ENCODE results near the gene ABTB2. TPM values are rescaled to one million over a fixed set of nuclear protein-coding genes. Genes with fewer than 3 reads are reported as not detected.

ABTB2 gene
- total and polyA plus RNA-seq, 10 of the 15 experiments (the other 5 are each of a cell fraction or from before 2014, with no cell fraction given): 0.13 to 2.1 (median 0.72) TPM

DNA sequence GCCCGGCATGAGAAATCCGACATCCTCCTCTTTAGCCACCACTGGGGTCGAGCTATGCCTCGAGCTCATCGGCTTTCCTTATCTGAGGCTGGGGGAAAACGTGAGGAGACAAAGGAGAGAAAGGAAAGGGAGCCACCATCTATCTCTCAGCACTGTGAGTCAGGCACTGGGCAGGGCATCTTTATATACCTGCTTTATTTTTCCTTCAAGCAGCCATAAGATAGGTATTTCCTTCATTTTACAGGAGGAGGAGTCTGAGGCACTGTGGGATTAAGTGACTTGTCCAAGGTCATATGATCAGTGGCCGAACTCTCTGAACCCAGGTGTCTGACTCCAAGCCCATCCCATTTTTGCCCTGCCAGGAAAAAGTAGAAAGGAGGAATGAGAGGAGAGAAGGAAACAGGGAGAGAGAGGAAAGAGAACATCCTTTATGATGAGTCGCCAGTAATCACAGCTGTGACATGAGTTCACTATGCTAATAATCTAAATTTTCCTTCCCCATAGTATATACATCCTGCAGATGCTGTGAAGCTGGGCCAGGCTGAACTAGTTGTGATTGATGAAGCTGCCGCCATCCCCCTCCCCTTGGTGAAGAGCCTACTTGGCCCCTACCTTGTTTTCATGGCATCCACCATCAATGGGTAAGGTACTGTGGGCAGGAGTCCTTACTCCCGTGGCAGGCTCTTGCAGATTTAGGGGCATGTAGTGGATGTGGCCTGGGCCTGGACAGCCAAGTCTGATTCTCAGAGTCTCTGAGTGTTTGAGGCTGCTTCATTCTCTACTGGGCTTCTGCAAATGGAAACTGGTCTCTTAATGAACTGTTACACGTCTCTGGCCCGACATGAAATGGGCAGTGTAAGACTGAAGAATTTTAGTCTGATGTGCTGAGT lies 230.6 kb downstream of the ABTB2 start:
- ChIA-PET SMC1A (ENCODE audit: uncharacterized antibody, unreplicated experiment) (interaction anchor here (1.0 to 1.1 kb wide), 2 partner anchors 19 to 122 kb away, joined by 3 read pairs; no protein-coding TSS in a partner anchor), POLR2A (interaction anchor here (1.4 to 1.6 kb wide), 2 partner anchors 14 to 21 kb away, joined by 3 read pairs; no protein-coding TSS in a partner anchor), CTCF (interaction anchor here (1.3 kb wide), 1 partner anchor 365 kb away, joined by 4 read pairs; no protein-coding TSS in a partner anchor), RAD21 (ENCODE audit: unreplicated experiment) (no interaction called here)
- peaks cover 22 to 42% of the 10 kb centered on the region in 2 experiments for H3K36me3 ChIP-seq (ENCODE audit: control insufficient read depth in 2 of 2, insufficient read depth in 2 of 2, low read length in 1 of 2)
- no peak overlapping the region for H3K27ac ChIP-seq (ENCODE audit: control insufficient read depth, insufficient read depth)
- DNase-seq (ENCODE audit: low read depth, low spot score) (no peak), ATAC-seq (no peak), FAIRE-seq (no peak)
- H3K4me1 ChIP-seq (ENCODE audit: control insufficient read depth, insufficient read depth, low read length): peaks cover 5% of the 10 kb centered on the region
- no TSS peak for BruUV-seq (replicated peaks)
- H3K9ac ChIP-seq (ENCODE audit: control insufficient read depth, insufficient read depth, low read length): no peak overlapping the region
- H3K27me3 ChIP-seq (replicated peaks in 1 of 2; ENCODE audit: control insufficient read depth in 2 of 2, insufficient read depth in 2 of 2, low read length in 1 of 2): no peaks in the 10 kb centered on the region
- 95% methylated on average over 12 of the region's 12 CpGs for WGBS (ENCODE audit: insufficient coverage, insufficient replicate concordance, low lambda C conversion rate, missing lambda C conversion rate)
- no peaks in the 10 kb centered on the region for H3K9me3 ChIP-seq (replicated peaks; ENCODE audit: control insufficient read depth, insufficient read depth, low read length)
- H3K4me2 ChIP-seq (ENCODE audit: control insufficient read depth, insufficient read depth): no peak overlapping the region
- H4K20me1 ChIP-seq (ENCODE audit: control insufficient read depth, insufficient read depth): no peaks in the 10 kb centered on the region
- TF ChIP-seq CHD4 (IDR thresholded peaks at IDR 0.05): no peak
- no peak for TF ChIP-seq BACH1 (IDR thresholded peaks at IDR 0.05; ENCODE audit: borderline replicate concordance)
- TF ChIP-seq ZNF24 (IDR thresholded peaks at IDR 0.05): no peak
- TF ChIP-seq MEF2A (IDR thresholded peaks at IDR 0.05; ENCODE audit: insufficient read depth, low read depth, low read length): no peak
- TF ChIP-seq POLR2AphosphoS2 (IDR thresholded peaks at IDR 0.05; ENCODE audit: low read depth, low read length): no peak
- no peak for TF ChIP-seq RAD51 (IDR thresholded peaks at IDR 0.05)
- TF ChIP-seq CHD2 (IDR thresholded peaks at IDR 0.05; ENCODE audit: borderline replicate concordance, low read depth, low read length): no peak
- TF ChIP-seq EGR1 (IDR thresholded peaks at IDR 0.05; ENCODE audit: borderline replicate concordance in 1 of 2, low read depth in 2 of 2, low read length in 2 of 2): no peak
- TF ChIP-seq, protein P1, sequence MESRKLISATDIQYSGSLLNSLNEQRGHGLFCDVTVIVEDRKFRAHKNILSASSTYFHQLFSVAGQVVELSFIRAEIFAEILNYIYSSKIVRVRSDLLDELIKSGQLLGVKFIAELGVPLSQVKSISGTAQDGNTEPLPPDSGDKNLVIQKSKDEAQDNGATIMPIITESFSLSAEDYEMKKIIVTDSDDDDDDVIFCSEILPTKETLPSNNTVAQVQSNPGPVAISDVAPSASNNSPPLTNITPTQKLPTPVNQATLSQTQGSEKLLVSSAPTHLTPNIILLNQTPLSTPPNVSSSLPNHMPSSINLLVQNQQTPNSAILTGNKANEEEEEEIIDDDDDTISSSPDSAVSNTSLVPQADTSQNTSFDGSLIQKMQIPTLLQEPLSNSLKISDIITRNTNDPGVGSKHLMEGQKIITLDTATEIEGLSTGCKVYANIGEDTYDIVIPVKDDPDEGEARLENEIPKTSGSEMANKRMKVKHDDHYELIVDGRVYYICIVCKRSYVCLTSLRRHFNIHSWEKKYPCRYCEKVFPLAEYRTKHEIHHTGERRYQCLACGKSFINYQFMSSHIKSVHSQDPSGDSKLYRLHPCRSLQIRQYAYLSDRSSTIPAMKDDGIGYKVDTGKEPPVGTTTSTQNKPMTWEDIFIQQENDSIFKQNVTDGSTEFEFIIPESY (IDR thresholded peaks at IDR 0.05): no peak
- TF ChIP-seq RELA (IDR thresholded peaks at IDR 0.05; ENCODE audit: borderline replicate concordance, partially characterized antibody): no peak
- TF ChIP-seq, protein P2, sequence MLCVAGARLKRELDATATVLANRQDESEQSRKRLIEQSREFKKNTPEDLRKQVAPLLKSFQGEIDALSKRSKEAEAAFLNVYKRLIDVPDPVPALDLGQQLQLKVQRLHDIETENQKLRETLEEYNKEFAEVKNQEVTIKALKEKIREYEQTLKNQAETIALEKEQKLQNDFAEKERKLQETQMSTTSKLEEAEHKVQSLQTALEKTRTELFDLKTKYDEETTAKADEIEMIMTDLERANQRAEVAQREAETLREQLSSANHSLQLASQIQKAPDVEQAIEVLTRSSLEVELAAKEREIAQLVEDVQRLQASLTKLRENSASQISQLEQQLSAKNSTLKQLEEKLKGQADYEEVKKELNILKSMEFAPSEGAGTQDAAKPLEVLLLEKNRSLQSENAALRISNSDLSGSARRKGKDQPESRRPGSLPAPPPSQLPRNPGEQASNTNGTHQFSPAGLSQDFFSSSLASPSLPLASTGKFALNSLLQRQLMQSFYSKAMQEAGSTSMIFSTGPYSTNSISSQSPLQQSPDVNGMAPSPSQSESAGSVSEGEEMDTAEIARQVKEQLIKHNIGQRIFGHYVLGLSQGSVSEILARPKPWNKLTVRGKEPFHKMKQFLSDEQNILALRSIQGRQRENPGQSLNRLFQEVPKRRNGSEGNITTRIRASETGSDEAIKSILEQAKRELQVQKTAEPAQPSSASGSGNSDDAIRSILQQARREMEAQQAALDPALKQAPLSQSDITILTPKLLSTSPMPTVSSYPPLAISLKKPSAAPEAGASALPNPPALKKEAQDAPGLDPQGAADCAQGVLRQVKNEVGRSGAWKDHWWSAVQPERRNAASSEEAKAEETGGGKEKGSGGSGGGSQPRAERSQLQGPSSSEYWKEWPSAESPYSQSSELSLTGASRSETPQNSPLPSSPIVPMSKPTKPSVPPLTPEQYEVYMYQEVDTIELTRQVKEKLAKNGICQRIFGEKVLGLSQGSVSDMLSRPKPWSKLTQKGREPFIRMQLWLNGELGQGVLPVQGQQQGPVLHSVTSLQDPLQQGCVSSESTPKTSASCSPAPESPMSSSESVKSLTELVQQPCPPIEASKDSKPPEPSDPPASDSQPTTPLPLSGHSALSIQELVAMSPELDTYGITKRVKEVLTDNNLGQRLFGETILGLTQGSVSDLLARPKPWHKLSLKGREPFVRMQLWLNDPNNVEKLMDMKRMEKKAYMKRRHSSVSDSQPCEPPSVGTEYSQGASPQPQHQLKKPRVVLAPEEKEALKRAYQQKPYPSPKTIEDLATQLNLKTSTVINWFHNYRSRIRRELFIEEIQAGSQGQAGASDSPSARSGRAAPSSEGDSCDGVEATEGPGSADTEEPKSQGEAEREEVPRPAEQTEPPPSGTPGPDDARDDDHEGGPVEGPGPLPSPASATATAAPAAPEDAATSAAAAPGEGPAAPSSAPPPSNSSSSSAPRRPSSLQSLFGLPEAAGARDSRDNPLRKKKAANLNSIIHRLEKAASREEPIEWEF (IDR thresholded peaks at IDR 0.05; ENCODE audit: insufficient replicate concordance, low read depth, low read length): no peak
- TF ChIP-seq ZNF217 (IDR thresholded peaks at IDR 0.05): no peak
- TF ChIP-seq BCL11A (IDR thresholded peaks at IDR 0.05; ENCODE audit: low read depth, low read length): no peak
- intact Hi-C loops (cut with micrococcal nuclease; ENCODE audit: unreplicated experiment): no loop called here
- H3K79me2 ChIP-seq (ENCODE audit: control insufficient read depth, insufficient read depth, low read length): no peaks in the 10 kb centered on the region
- no peak overlapping the region for H2AFZ ChIP-seq (ENCODE audit: control insufficient read depth, low read depth, low read length)
- H3K4me3 ChIP-seq: no peak overlapping the region
- in situ Hi-C loops (cut with MboI): no loop called here
